ENCODE data around the gene IPO9.

IPO9 gene

GRCh38 chr1:201870397-201870796, 41.4 kb downstream of the IPO9 start:
- no peak overlapping the region for H3K9ac ChIP-seq
- H3K36me3 ChIP-seq: peaks cover 94% of the 10 kb centered on the region
- no peaks in the 10 kb centered on the region for H3K9me3 ChIP-seq
- H3K27me3 ChIP-seq: no peaks in the 10 kb centered on the region
- TF ChIP-seq Cebpa-rat (IDR thresholded peaks at IDR 0.05): no peak
- no peak overlapping the region for H3K4me2 ChIP-seq
- H3K4me3 ChIP-seq: no peak overlapping the region
- H3K4me1 ChIP-seq: no peaks in the 10 kb centered on the region
- H3K27ac ChIP-seq: no peak overlapping the region
- no peaks in the 10 kb centered on the region for H4K20me1 ChIP-seq

GRCh38 chr1:201874672-201875071, 45.7 kb downstream of the IPO9 start:
- Histone ChIP-seq H3K9ac (no peak overlapping the region), H4K20me1 (no peaks in the 10 kb centered on the region; the same call in 1 of the 2 replicates), H3K9me3 (no peaks in the 10 kb centered on the region), H3K36me3 (peaks cover 91% of the 10 kb centered on the region), H3K4me2 (no peak overlapping the region), H3K4me1 (no peaks in the 10 kb centered on the region), H3K27ac (no peak overlapping the region), H3K27me3 (no peaks in the 10 kb centered on the region), H3K4me3 (no peak overlapping the region)
- no peak for TF ChIP-seq Cebpa-rat (IDR thresholded peaks at IDR 0.05)

- Histone ChIP-seq H3K4me1 (no peaks in the 10 kb centered on the region), H3K9ac (no peak overlapping the region), H3K4me2 (no peak overlapping the region), H3K27me3 (no peaks in the 10 kb centered on the region), H4K20me1 (no peaks in the 10 kb centered on the region; the same call in 1 of the 2 replicates), H3K4me3 (no peak overlapping the region), H3K36me3 (peaks cover 82% of the 10 kb centered on the region), H3K9me3 (no peaks in the 10 kb centered on the region), H3K27ac (no peak overlapping the region)
- no peak for TF ChIP-seq Cebpa-rat (IDR thresholded peaks at IDR 0.05)
Observed at GRCh38 chr1:201876148-201876818, 47.3 kb downstream of the IPO9 start.

GRCh38 chr1:201877877-201878401, 49.0 kb downstream of the IPO9 start:
- no peak overlapping the region for H3K27ac ChIP-seq
- no peak overlapping the region for H3K4me3 ChIP-seq
- no peaks in the 10 kb centered on the region for H3K9me3 ChIP-seq
- TF ChIP-seq Cebpa-rat (IDR thresholded peaks at IDR 0.05): no peak
- peaks cover 65% of the 10 kb centered on the region for H3K36me3 ChIP-seq
- no peaks in the 10 kb centered on the region for H3K27me3 ChIP-seq
- H3K9ac ChIP-seq: no peak overlapping the region
- no peak overlapping the region for H3K4me2 ChIP-seq
- H4K20me1 ChIP-seq: no peaks in the 10 kb centered on the region; the same call in 1 of the 2 replicates
- peaks cover 5% of the 10 kb centered on the region; the same call in 1 of the 2 replicates for H3K4me1 ChIP-seq

- no peak overlapping the region for H3K27ac ChIP-seq
- H3K9me3 ChIP-seq: no peaks in the 10 kb centered on the region
- H3K9ac ChIP-seq: no peak overlapping the region
- no peak for TF ChIP-seq Cebpa-rat (IDR thresholded peaks at IDR 0.05)
- no peaks in the 10 kb centered on the region; the same call in 1 of the 2 replicates for H4K20me1 ChIP-seq
- H3K4me2 ChIP-seq: no peak overlapping the region
- no peak overlapping the region for H3K4me3 ChIP-seq
- H3K36me3 ChIP-seq: peaks cover 34% of the 10 kb centered on the region
- peaks cover 23% of the 10 kb centered on the region for H3K4me1 ChIP-seq
- no peaks in the 10 kb centered on the region for H3K27me3 ChIP-seq
Observed at GRCh38 chr1:201880928-201881571, 52.1 kb downstream of the IPO9 start.

GRCh38 chr1:201881617-201882016, 52.7 kb downstream of the IPO9 start:
- Histone ChIP-seq H3K27ac (no peak overlapping the region), H3K4me2 (no peak overlapping the region), H3K4me1 (peaks cover 23% of the 10 kb centered on the region), H3K4me3 (no peak overlapping the region), H3K36me3 (peaks cover 29% of the 10 kb centered on the region), H3K9ac (no peak overlapping the region), H3K9me3 (no peaks in the 10 kb centered on the region), H3K27me3 (peaks cover 4% of the 10 kb centered on the region; the same call in 1 of the 2 replicates), H4K20me1 (no peaks in the 10 kb centered on the region; the same call in 1 of the 2 replicates)
- no peak for TF ChIP-seq Cebpa-rat (IDR thresholded peaks at IDR 0.05)

- H3K4me2 ChIP-seq: 0 out of 2 replicates have a peak overlapping the region, but pooled peaks have one; percentile 18
- no peak overlapping the region for H3K27ac ChIP-seq
- H3K4me1 ChIP-seq: peaks cover 23% of the 10 kb centered on the region
- H3K4me3 ChIP-seq: no peak overlapping the region
- no peaks in the 10 kb centered on the region; the same call in 1 of the 2 replicates for H4K20me1 ChIP-seq
- H3K36me3 ChIP-seq: peaks cover 18% of the 10 kb centered on the region
- H3K9ac ChIP-seq: no peak overlapping the region
- no peaks in the 10 kb centered on the region for H3K9me3 ChIP-seq
- H3K27me3 ChIP-seq: peaks cover 15% of the 10 kb centered on the region
- no peak for TF ChIP-seq Cebpa-rat (IDR thresholded peaks at IDR 0.05)
Observed at GRCh38 chr1:201882665-201883132, 53.7 kb downstream of the IPO9 start.

- no peak overlapping the region for H3K4me3 ChIP-seq
- H3K9ac ChIP-seq: no peak overlapping the region
- peaks cover 20% of the 10 kb centered on the region for H3K27me3 ChIP-seq
- H3K4me2 ChIP-seq: 0 out of 2 replicates have a peak overlapping the region, but pooled peaks have one; percentile 18
- no peak for TF ChIP-seq Cebpa-rat (IDR thresholded peaks at IDR 0.05)
- H3K27ac ChIP-seq: no peak overlapping the region
- H3K9me3 ChIP-seq: no peaks in the 10 kb centered on the region
- no peaks in the 10 kb centered on the region for H4K20me1 ChIP-seq
- peaks cover 14% of the 10 kb centered on the region; the same call in 1 of the 2 replicates for H3K36me3 ChIP-seq
- peaks cover 23% of the 10 kb centered on the region for H3K4me1 ChIP-seq
Observed at GRCh38 chr1:201883266-201883665, 54.3 kb downstream of the IPO9 start.

- Histone ChIP-seq H3K27ac (no peak overlapping the region), H3K4me1 (peaks cover 27% of the 10 kb centered on the region), H3K9ac (no peak overlapping the region), H4K20me1 (no peaks in the 10 kb centered on the region), H3K9me3 (no peaks in the 10 kb centered on the region), H3K4me2 (peak overlapping the region; percentile 52), H3K27me3 (peaks cover 26% of the 10 kb centered on the region), H3K36me3 (peaks cover 9% of the 10 kb centered on the region; the same call in 1 of the 2 replicates), H3K4me3 (no peak overlapping the region)
- TF ChIP-seq Cebpa-rat (IDR thresholded peaks at IDR 0.05): no peak
Observed at GRCh38 chr1:201883786-201884185, 54.8 kb downstream of the IPO9 start.

- peaks cover 32% of the 10 kb centered on the region for H3K27me3 ChIP-seq
- no peaks in the 10 kb centered on the region for H3K9me3 ChIP-seq
- no peak for TF ChIP-seq Cebpa-rat (IDR thresholded peaks at IDR 0.05)
- H3K4me2 ChIP-seq: peak overlapping the region; percentile 52
- peaks cover 29% of the 10 kb centered on the region for H3K4me1 ChIP-seq
- H3K27ac ChIP-seq: no peak overlapping the region
- H3K9ac ChIP-seq: no peak overlapping the region
- no peak overlapping the region for H3K4me3 ChIP-seq
- H3K36me3 ChIP-seq: 0 out of 2 replicates have a peak, but pooled peaks cover 7% of the 10 kb centered on the region
- H4K20me1 ChIP-seq: peaks cover 2% of the 10 kb centered on the region; the same call in 1 of the 2 replicates
Observed at GRCh38 chr1:201884425-201884824, 55.5 kb downstream of the IPO9 start.
